Transverse colon (tissue), 4 donors: ENCODE results near the gene ATP8B4. TPM values are rescaled to one million over a fixed set of nuclear protein-coding genes. Genes with fewer than 3 reads are reported as not detected.

ENCODE experiments used
- DNase-seq: peaks from one replicate; pipeline ENCODE4 v3.0.0-alpha.2; 2019
- H3K27ac ChIP-seq, 4 donors: fragments of 200-600 bp; sonication (generic); 2 replicates each; pipeline ENCODE4 v1.5.1; 2016 to 2018; ENCODE audit warnings: inconsistent platforms in 4 of 4
- H3K27me3 ChIP-seq: fragments of 200-600 bp; sonication (generic); 2 replicates; pipeline ENCODE4 v1.5.1; 2017; ENCODE audit warnings: inconsistent platforms
- H3K36me3 ChIP-seq, 4 donors: fragments of 200-600 bp; sonication (generic); 2 replicates each; pipeline ENCODE4 v1.5.1; 2017 to 2019; ENCODE audit warnings: inconsistent platforms in 4 of 4
- H3K4me1 ChIP-seq, 4 donors: fragments of 200-600 bp; sonication (generic); 2 replicates each; pipeline ENCODE4 v1.5.1; 2017 to 2020; ENCODE audit warnings: inconsistent platforms in 4 of 4
- H3K4me3 ChIP-seq, 4 donors: fragments of 200-600 bp; sonication (generic); 1 replicate in 1 of 4; 2 replicates in 3 of 4; pipeline versions ENCODE4 v1.5.1 to v1.6.1; 2017 to 2019; ENCODE audit warnings: inconsistent platforms in 4 of 4
- H3K9me3 ChIP-seq, 2 donors: fragments of 200-600 bp; sonication (generic); 2 replicates each; pipeline ENCODE4 v1.5.1; 2017 to 2019; ENCODE audit warnings: inconsistent platforms in 2 of 2
- CTCF ChIP-seq, 5 experiments: fragments of 200-600 bp in 3 of 5; fragments of 450-650 bp in 2 of 5; sonication (generic) in 3 of 5; IDR thresholded peaks; 1 replicate in 2 of 5; 2 replicates in 3 of 5; pipeline ENCODE4 v1.5.1; 2016 to 2017; ENCODE audit warnings: antibody characterized with exemption in 5 of 5, inconsistent platforms in 3 of 5, mild to moderate bottlenecking in 2 of 5, moderate library complexity in 1 of 5
- EP300 ChIP-seq: sonication (generic); formaldehyde crosslinking; IDR thresholded peaks from one replicate; pipeline ENCODE4 v1.6.1; 2017; ENCODE audit warnings: antibody characterized with exemption, low read depth
- POLR2A ChIP-seq: fragments of 450-650 bp; IDR thresholded peaks from one replicate; pipeline ENCODE4 v1.6.1; 2016; ENCODE audit warnings: antibody characterized with exemption, mild to moderate bottlenecking, moderate library complexity
- POLR2AphosphoS5 ChIP-seq, 3 donors: sonication (generic); formaldehyde crosslinking; IDR thresholded peaks; one replicate each; pipeline ENCODE4 v1.6.1; 2016; ENCODE audit warnings: antibody characterized with exemption in 3 of 3
- WGBS, 2 donors: methylation state at CpG; one replicate each; pipeline ENCODE4 v1.1.5; 2018; ENCODE audit warnings: low coverage in 1 of 2; 5-methylcytosine and 5-hydroxymethylcytosine counted together
- in situ Hi-C, 4 donors: fragments of 200-750 bp; cut with MboI; loops; one replicate each; pipeline versions ENCODE4 v1.15.0 to v1.15.1; 2017; ENCODE audit warnings: low sequenced_read_pairs in 3 of 4, low pct_ligation_motif_present in 1 of 4, low pct_unique_long_range_greater_than_20kb in 1 of 4
- intact Hi-C: fragments of 100-400 bp; cut with DNase I; formaldehyde crosslinking; loops from one replicate; pipeline ENCODE4 v1.15.1; 2023; ENCODE audit warnings: low total_unique reads
- total RNA-seq, 4 donors: library from RNA; depleted of rRNA; stranded (reverse); fragments of >200 nt; gene quantifications; one replicate each; pipeline ENCODE4 v1.1.0, GENCODE V29; 2016

The ATP8B4 gene
- total RNA-seq, 4 donors from 2014 or later, result 6.2 to 26.2 (median 8.5) TPM

- no peak overlapping the region for H3K27ac ChIP-seq
- TF ChIP-seq POLR2AphosphoS5 (IDR thresholded peaks at IDR 0.05), result no peak
- TF ChIP-seq CTCF (IDR thresholded peaks at IDR 0.05), result no peak
- no peak for TF ChIP-seq POLR2A
- TF ChIP-seq EP300, result no peak
- in situ Hi-C loops, result no loop called here
- intact Hi-C loops, result no loop called here
- H3K9me3 ChIP-seq, result no peaks in the 10 kb centered on the region
- H3K36me3 ChIP-seq, result no peaks in the 10 kb centered on the region
- H3K4me3 ChIP-seq, result no peak overlapping the region
- no peaks in the 10 kb centered on the region for H3K27me3 ChIP-seq
- peaks cover 0 to 2% (median under 1%) of the 10 kb centered on the region in 4 donors for H3K4me1 ChIP-seq
- no peak for DNase-seq
- WGBS, 2 donors, result 41% methylated on average over 3 of the region's 3 CpGs; no CpG with 5 or more reads in 1 of the 2 donors
Measured at GRCh38 chr15:49815950-49816349, 303.1 kb downstream of the ATP8B4 start.

- Histone ChIP-seq H3K4me3 (no peak overlapping the region), H3K27me3 (no peaks in the 10 kb centered on the region), H3K9me3 (no peaks in the 10 kb centered on the region), H3K4me1 (peaks cover 0 to 4% (median 1%) of the 10 kb centered on the region in 4 donors), H3K27ac (no peak overlapping the region), H3K36me3 (no peaks in the 10 kb centered on the region)
- in situ Hi-C loops, result no loop called here
- WGBS, 2 donors, result 63 to 75% methylated on average over 1 of the region's 1 CpG
- TF ChIP-seq POLR2A (no peak), CTCF (IDR thresholded peaks at IDR 0.05) (no peak), POLR2AphosphoS5 (IDR thresholded peaks at IDR 0.05) (no peak), EP300 (no peak)
- intact Hi-C loops, result no loop called here
- DNase-seq, result no peak
Measured at GRCh38 chr15:49815526-49815925, 303.5 kb downstream of the ATP8B4 start.

- DNase-seq, result no peak
- peaks cover 0 to 4% (median 1%) of the 10 kb centered on the region in 4 donors for H3K4me1 ChIP-seq
- in situ Hi-C loops, result no loop called here
- H3K9me3 ChIP-seq, result no peaks in the 10 kb centered on the region
- WGBS, 2 donors, result 94 to 100% methylated on average over 1 of the region's 1 CpG
- no peak overlapping the region for H3K27ac ChIP-seq
- TF ChIP-seq CTCF (IDR thresholded peaks at IDR 0.05), result no peak
- TF ChIP-seq POLR2AphosphoS5 (IDR thresholded peaks at IDR 0.05), result no peak
- no peak for TF ChIP-seq POLR2A
- no peak for TF ChIP-seq EP300
- no peak overlapping the region for H3K4me3 ChIP-seq
- intact Hi-C loops, result no loop called here
- H3K27me3 ChIP-seq, result no peaks in the 10 kb centered on the region
- H3K36me3 ChIP-seq, result no peaks in the 10 kb centered on the region
Measured at GRCh38 chr15:49814709-49815108, 304.3 kb downstream of the ATP8B4 start.

- H3K27ac ChIP-seq, result no peak overlapping the region
- in situ Hi-C loops (no loop called here), intact Hi-C loops (no loop called here)
- no peaks in the 10 kb centered on the region for H3K36me3 ChIP-seq
- peak in 2 of 3 donors; percentile 39 to 52 for TF ChIP-seq POLR2AphosphoS5 (IDR thresholded peaks at IDR 0.05)
- TF ChIP-seq EP300, result no peak
- no peak for TF ChIP-seq POLR2A
- peaks cover 0 to 4% (median 1%) of the 10 kb centered on the region in 4 donors for H3K4me1 ChIP-seq
- no peak overlapping the region for H3K4me3 ChIP-seq
- DNase-seq, result no peak
- H3K27me3 ChIP-seq, result no peaks in the 10 kb centered on the region
- H3K9me3 ChIP-seq, result no peaks in the 10 kb centered on the region
Measured at GRCh38 chr15:49813625-49814024, 305.4 kb downstream of the ATP8B4 start.

- no peak for DNase-seq
- intact Hi-C loops, result no loop called here
- no peak overlapping the region for H3K27ac ChIP-seq
- TF ChIP-seq CTCF (IDR thresholded peaks at IDR 0.05) (no peak), POLR2A (no peak)
- H3K9me3 ChIP-seq, result no peaks in the 10 kb centered on the region
- in situ Hi-C loops, result no loop called here
- H3K36me3 ChIP-seq, result no peaks in the 10 kb centered on the region
- no peak overlapping the region for H3K4me3 ChIP-seq
- H3K27me3 ChIP-seq, result no peaks in the 10 kb centered on the region
- H3K4me1 ChIP-seq, result peaks cover 0 to 4% (median 0%) of the 10 kb centered on the region in 4 donors
Measured at GRCh38 chr15:49810720-49811119, 308.3 kb downstream of the ATP8B4 start.
